ENCODE data around the gene TRAK1.

DNA sequence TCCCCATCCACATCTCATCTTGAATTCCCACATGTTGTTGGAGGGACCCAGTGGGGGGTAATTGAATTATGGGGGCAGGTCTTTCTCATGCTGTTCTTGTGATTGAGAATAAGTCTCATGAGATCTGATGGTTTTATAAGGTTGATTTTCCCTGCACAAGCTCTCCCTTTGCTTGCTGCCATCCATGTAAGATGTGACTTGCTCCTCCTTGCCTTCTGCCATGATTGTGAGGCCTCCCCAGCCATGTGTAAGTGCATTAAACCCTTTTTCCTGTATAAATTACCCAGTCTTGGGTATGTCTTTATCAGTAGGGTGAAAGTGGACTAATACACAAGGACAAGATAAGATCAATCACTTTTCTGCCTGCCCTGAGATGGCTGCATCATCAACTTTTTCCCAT, 180.6 kb downstream of the TRAK1 start:
- TF ChIP-seq CTCF (IDR thresholded peaks at IDR 0.05 in 8 of 11, conservative IDR thresholded peaks at IDR 0.05 in 3 of 11): no peak
- no peak for TF ChIP-seq POLR2AphosphoS5 (IDR thresholded peaks at IDR 0.05)
- no peak for TF ChIP-seq POLR2A (IDR thresholded peaks at IDR 0.05)
